Activated CD4-positive, alpha-beta T cell treated with anti-CD3 and anti-CD28 coated beads, Interleukin-10, Interleukin-2, amounts not matched to agents 100 ng/mL and 50 ng/mL, durations not matched to agents 16 hours and 8 hours (primary cell): Measurements from ENCODE around the gene GOLIM4.
"Not testable (repeated sequence)": the region's sequence is repeated elsewhere in the genome, so short reads cannot be mapped to it uniquely, and the experiment has no call there.

ENCODE experiments used
- DNase-seq: peaks from one replicate; pipeline ENCODE4 v3.0.0-alpha.2; 2020

The GOLIM4 gene

GRCh38 chr3:168073842-168074605 lies 21.7 kb downstream of the GOLIM4 start:
- no peak for DNase-seq

DNA sequence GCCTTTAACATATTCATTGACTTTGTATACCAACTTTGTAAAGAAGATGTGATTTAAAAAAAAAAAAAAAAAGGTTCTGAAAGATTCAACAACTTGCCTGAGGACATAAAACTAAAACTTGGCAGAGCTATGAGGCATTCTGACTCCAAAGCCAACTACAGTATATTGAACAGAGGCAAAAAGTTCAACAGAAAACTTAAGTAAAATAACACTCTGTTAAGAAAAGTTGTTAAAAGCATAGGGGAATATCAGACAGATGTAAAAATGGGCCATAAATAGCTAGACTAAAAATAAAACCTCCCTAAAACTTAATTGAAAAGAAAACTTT lies 23.4 kb downstream of the GOLIM4 start:
- no peak for DNase-seq

DNA sequence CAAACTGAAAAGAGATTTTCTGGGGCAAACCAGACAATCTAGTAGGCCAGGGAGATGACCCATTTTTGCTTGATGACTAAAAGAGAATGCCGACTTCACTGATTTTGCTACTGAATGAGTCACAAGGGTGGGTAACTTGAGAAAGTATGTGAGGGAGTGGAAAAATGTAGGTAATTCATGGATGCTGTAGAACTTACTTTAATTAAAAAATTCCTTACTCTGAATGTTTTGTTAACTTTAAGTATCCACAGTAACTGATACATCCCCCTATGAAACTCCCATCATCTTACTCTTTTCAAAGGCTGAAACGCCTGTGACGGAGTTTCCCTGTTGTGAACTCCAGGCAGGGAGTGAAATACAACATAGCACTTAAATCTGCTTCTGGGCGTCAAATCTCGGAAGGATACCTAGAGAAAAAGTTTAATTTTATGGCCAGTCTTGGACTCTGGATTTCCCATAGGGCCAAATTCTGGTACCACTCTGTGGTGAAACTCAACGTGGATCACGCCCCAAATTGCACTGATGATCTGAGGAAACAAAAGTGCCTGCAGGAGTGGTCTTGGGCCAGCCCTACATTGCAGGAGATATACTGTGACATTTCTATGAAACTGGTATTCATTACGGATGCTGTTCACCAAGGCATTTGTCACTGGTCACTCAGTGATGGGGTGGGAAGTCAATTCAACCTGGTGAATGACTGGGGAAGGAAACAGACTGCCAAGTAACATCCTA lies 24.0 kb downstream of the GOLIM4 start:
- peak; percentile 41 for DNase-seq

DNA sequence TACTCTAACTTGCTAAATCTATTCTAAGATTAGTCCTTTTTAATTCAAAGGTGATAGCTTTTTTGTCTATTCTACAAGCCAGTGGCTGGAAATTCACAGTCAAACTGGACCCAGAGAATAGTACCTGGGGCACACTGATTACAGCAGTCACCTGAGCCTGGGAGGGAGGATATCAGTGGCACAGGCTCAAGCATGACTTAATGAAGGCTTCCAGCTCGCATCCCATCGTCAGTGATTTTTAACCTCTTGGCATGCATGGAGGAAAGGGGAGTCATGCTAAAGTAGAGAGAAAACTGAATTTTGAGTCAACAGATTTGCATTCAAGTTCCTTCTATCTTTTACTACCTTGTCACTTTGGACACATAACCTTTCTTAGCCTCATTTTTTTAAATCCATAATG lies 24.8 kb downstream of the GOLIM4 start:
- no peak for DNase-seq

GRCh38 chr3:168068346-168068745 lies 27.4 kb downstream of the GOLIM4 start:
- no peak for DNase-seq

DNA sequence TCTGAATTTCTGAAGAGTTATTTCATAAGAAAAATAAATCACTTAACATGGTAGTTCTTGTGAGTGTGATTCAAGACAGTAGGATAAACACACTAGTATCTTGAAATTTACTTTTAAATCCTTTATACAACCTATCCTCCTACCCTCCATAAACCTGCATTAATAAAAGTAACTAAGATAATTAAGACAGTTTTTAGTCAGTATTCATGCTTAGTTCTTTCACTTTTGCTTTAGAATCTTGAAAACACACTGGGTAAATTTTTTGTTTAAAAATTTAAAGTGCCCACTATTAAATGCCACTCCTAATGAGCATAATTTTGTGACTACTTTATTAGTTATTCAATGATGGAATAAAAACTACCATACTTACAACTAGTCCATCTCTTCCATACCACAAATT lies 28.8 kb downstream of the GOLIM4 start:
- DNase-seq, result no peak

GRCh38 chr3:168065569-168065968 lies 30.2 kb downstream of the GOLIM4 start:
- DNase-seq, result no peak

DNA sequence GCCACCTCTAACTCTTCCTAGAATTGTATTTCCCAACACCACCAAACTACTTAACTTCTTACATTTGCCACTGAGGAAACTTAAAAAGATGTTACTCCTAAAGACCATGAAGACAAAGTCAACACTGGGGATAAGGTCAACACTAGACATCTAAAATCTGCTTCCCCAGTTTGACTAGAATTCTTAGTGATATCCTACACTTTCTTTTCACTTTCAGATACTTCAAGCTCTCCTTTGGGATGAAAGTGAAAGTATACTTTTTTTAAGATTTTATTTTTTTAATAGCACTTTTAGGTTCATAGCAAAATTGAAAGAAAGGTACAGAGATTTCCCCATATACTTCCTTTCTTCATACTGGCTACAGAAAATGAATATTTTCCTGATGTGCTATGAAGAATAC lies 32.6 kb downstream of the GOLIM4 start:
- no peak for DNase-seq

DNA sequence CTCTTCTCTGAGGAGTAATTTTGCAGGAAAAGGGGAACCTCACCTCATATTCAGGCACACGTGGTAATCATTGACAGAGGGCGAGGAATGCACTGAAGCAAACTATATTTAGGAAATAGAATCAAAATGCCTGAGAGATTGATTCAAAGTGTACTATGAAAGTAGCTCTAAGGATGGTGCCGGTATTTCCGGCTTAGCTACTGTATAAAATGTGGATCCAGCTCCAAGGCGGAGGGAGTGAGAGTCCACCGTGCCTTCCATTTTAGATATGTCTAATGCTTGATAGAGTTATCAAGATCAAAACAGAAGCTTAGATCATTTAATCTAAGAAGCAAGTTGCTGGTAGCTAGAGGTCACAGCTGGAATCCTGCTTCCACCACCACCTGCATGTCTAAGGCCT lies 33.0 kb downstream of the GOLIM4 start:
- DNase-seq, result no peak

- peak; percentile 71 for DNase-seq
These were observed 34.3 kb downstream of the GOLIM4 start for GRCh38 chr3:168061332-168061996.

DNA sequence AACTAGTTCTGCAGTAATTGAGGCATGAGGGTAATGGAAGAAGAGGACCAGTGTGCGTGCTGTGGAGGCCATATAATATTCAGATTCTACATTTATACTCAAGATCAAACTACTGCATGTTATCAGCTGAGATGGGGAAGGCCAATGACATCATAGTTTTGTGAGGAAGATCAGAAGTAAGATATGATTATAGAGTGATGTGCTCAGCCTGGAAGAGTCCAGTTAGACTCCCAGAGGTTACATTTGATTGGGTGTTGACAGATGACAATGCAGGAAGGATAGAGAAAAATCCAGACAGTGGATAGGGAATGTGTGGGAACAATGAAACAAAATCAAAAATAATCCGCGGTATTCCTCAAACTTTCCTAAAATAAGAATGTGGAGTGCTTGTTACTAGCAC lies 35.4 kb downstream of the GOLIM4 start:
- peak; percentile 19 for DNase-seq

- DNase-seq, result no peak
These were observed 37.2 kb downstream of the GOLIM4 start for GRCh38 chr3:168058481-168058880.

DNA sequence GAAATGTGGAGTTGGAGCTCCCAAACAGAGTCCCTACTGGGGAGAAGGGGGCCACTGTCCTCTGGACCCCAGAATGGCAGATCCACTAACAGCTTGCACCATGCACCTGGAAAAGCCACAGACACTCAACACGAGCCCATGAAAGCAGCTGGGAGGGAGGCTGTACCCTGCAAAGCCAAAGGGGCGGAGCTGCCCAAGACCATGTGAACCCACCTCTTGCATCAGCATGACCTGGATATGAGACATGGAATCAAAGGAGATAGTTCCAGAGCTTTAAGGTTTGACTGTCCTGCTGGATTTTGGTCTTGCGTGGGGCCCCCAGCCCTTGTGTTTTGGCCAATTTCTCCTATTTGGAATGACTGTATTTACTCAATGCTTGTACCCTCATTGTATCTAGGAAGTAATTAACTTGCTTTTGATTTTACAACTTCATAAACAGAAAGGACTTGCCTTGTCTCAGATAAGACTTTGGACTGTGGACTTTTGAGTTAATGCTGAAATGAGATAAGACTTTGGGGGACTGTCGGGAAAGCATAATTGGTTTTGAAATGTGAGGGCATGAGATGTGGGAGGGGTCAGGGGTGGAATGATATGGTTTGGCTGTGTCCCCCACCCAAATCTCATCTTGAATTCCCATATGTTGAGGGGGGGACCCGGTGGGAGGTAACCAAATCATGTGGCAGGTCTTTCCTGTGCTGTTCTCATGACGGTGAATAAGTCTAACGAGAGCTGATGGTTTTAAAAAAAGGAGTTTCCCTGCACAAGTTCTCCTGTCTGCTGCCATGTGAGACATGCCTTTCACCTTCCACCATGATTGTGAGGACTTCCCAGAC lies 39.1 kb downstream of the GOLIM4 start:
- not testable (repeated sequence) for DNase-seq

DNA sequence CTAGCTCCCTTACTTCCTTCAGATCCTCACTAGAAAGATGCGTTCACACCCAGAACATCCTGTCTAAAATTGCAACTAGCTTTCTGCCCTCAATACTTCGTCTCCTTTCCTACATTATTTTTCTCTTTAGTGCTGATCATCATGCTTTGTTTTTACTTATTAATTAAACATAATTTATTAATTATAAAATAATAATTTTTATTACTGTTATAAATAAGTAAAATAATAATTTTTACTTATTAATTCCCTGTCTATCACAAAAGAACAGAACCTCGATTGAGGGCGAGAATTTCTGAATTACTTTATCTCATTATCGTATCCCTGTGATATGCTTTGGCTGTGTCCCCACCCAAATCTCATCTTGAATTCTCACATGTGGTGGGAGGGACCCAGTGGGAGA lies 41.3 kb downstream of the GOLIM4 start:
- no peak for DNase-seq

DNA sequence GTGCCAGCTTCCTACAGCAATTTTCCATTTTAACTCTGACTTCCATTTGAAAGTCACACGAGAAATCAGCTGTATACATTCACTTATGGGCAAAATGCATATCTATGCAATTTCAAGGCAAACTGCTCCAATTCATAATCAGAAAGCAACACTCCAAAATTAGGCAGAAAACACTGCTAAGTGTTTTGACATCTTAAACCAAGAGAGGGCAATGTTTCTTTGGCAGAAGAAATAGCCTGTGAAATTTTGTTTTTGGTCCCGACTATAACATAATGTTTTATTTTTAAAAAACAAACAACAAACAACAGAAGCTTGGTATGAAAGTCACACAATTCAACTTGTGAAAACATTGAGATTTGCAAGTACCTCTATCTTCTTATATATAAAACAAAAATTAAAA lies 42.6 kb downstream of the GOLIM4 start:
- DNase-seq, result no peak

GRCh38 chr3:168052515-168052914 lies 43.2 kb downstream of the GOLIM4 start:
- DNase-seq, result no peak

- DNase-seq, result no peak
These were observed 43.9 kb downstream of the GOLIM4 start for GRCh38 chr3:168051531-168052471.

DNA sequence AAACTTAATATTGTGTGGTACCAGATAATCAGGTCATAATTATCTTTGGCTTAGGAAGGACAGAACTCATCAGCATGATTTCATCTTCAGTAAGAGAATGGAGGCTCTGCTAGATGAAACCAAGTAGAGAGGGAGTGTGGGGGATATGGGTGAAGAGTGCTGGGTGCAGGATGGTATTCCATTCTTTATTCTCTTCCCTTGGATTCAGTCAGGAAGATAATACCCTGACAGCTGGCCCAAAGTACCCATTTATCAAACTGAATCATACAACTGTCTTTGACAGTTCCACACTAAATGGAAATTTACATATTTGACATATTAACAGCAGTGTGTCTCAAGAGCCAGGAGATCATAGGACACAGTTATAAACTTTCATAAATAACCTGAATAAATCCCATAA lies 44.7 kb downstream of the GOLIM4 start:
- no peak for DNase-seq

DNA sequence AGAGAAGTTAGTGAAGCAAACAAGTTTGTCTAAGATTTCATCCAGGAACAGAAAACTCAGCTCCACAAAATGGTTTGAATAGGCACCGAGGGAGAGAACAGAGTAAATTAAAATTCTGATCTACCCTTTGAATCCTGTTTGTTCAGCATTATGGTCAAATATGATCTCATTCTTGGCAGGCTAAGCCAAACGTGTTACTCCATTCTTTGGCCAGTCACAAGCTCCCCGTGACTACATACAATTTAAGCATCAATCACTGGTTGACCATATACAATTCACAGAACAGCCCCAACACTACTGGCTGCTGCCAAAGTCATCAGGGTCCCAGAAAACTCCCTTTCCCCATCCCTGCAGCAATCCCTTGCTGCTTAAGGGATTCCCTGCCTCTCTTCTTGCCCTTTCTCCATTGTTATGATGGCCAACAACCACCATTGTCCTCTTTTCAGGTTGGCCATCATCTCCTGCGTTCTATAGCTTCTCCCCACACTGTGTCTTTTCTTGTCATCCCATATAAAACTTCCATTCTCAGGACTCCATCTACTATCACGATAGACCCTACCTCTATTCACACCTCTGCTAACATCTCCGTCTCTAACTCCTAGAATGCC lies 46.3 kb downstream of the GOLIM4 start:
- no peak for DNase-seq

DNA sequence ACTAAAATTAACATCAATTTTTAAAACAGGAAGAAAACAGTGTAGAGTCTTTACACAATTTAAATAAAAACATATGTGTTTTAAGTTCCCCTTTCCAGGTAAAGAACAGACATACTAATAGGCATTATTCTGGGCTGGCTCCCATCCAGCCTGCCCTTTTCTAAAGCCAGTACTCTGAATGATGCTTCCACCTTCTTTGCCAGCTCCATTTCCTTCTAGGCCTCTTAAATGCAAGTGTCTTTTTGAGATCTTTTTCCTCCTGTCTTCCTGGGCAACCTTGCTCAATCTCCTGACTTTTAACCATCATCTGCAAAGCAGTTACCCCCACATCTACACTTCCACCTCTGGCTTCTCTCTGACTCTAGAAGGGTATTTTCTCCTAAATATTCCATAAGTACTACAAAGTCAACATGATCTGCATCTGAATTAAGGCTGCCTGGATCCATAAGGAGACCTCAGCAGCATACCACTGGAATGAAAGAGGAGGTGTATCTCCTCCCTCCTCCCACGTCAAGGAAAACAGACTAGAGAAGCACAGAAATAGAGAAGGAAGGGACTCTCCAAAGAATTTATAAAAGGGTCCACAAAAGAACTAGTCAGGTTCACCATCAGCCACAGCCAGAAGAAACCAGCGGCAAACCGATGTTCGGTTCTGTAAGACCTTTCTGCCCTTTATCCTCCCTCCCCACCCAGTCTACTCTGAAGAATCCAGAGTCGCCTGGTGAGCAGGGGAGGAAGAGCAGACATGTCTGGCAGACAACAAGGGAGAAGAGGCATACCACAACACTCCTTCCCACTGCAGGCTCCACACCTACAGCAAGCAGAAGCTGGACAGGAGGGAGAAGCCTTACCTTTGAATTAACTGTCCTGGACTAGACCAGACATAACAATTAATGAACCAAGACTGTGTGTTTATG lies 47.1 kb downstream of the GOLIM4 start:
- no peak for DNase-seq
